Measurements from ENCODE around the gene PWWP2A. TPM values are rescaled to one million over a fixed set of nuclear protein-coding genes. Genes with fewer than 3 reads are reported as not detected.

Gene PWWP2A
- total RNA-seq, 2 donors from 2014 or later: 27.0 to 75.5 TPM

DNA sequence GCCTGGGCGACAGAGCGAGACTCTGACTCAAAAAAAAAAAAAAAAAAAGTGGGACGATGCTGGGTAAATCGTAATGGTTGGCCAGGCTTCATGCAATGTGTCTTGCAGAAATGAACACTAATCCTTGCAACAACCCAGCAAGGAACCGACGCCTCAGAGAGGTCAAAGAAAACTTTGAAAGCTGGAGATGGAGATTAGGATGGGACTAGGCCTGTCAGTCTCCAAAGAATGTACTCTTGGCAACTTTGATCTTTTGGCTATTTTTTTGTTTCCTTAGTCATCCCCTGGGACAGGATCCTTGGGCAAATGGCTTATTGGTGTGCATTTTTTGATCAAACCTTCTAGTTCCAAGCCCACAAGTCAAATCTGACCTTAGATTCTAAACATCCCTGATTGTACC, 10.6 kb upstream of the PWWP2A start:
- TF ChIP-seq, protein P1, sequence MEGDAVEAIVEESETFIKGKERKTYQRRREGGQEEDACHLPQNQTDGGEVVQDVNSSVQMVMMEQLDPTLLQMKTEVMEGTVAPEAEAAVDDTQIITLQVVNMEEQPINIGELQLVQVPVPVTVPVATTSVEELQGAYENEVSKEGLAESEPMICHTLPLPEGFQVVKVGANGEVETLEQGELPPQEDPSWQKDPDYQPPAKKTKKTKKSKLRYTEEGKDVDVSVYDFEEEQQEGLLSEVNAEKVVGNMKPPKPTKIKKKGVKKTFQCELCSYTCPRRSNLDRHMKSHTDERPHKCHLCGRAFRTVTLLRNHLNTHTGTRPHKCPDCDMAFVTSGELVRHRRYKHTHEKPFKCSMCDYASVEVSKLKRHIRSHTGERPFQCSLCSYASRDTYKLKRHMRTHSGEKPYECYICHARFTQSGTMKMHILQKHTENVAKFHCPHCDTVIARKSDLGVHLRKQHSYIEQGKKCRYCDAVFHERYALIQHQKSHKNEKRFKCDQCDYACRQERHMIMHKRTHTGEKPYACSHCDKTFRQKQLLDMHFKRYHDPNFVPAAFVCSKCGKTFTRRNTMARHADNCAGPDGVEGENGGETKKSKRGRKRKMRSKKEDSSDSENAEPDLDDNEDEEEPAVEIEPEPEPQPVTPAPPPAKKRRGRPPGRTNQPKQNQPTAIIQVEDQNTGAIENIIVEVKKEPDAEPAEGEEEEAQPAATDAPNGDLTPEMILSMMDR (IDR thresholded peaks at IDR 0.05): no peak
- no peak for TF ChIP-seq POLR2A (IDR thresholded peaks at IDR 0.05)
- no peaks in the 10 kb centered on the region for H3K36me3 ChIP-seq (replicated peaks in 1 of 2; ENCODE audit: insufficient read depth in 1 of 2, low read depth in 2 of 2)
- no peak for DNase-seq
- H3K9me3 ChIP-seq: no peaks in the 10 kb centered on the region
- 88 to 90% methylated on average over 6 of the region's 6 CpGs for WGBS, 2 donors
- ATAC-seq: no peak
- intact Hi-C loops (cut with DNase I): no loop called here
- H3K4me3 ChIP-seq: no peak overlapping the region
- H3K27me3 ChIP-seq: no peaks in the 10 kb centered on the region
- H3K27ac ChIP-seq: no peak overlapping the region
- peaks cover 3% of the 10 kb centered on the region for H3K4me1 ChIP-seq

DNA sequence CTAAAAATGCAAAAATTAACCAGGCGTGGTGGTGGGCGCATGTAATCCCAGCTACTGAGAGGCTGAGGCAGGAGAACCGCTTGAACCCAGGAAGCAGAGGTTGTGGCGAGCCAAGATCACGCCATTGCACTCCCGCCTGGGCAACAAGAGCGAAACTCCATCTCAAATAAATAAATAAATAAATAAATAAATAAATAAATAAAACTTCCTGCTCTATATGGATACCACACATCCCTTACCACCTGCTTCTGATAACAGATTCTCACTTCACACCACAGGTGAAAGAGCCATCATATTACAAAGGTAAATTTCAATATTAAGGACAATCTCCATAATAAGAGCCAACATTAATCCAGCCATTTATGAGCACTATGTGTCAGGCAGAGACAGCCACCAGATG, 9.4 kb upstream of the PWWP2A start:
- H3K4me1 ChIP-seq: peaks cover 3% of the 10 kb centered on the region
- no peaks in the 10 kb centered on the region for H3K9me3 ChIP-seq
- TF ChIP-seq POLR2A (IDR thresholded peaks at IDR 0.05): no peak
- TF ChIP-seq, protein P1 (IDR thresholded peaks at IDR 0.05): no peak
- H3K36me3 ChIP-seq (replicated peaks in 1 of 2; ENCODE audit: insufficient read depth in 1 of 2, low read depth in 2 of 2): no peaks in the 10 kb centered on the region
- ATAC-seq: no peak
- H3K27ac ChIP-seq: no peak overlapping the region
- no peak overlapping the region for H3K4me3 ChIP-seq
- WGBS, 2 donors: 78 to 93% methylated on average over 7 of the region's 7 CpGs
- DNase-seq: no peak
- H3K27me3 ChIP-seq: no peaks in the 10 kb centered on the region
- intact Hi-C loops (cut with DNase I): no loop called here

DNA sequence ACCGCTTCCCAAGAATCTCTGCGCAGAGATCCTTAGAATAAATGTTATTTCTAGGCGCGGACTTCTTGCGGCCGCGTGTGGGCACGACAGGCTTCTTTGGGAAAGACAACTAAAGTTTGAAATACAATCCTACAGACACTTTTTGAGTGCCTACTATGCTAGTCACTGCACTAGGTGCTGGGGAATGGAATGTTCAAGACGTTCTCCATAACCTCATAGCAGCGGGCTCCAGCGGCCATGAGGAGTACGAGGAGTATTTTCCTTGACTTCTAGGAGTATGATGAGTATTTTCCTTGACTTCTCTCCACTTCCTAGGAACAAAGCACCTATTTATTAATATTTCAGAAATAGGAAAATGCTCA, 636 bp upstream of the PWWP2A start:
- H3K4me3 ChIP-seq: no peak overlapping the region
- H3K36me3 ChIP-seq (replicated peaks in 1 of 2; ENCODE audit: insufficient read depth in 1 of 2, low read depth in 2 of 2): peaks cover 0 to 3% of the 10 kb centered on the region in 2 donors
- ATAC-seq (no peak), DNase-seq (no peak)
- H3K27ac ChIP-seq: peak overlapping the region in 3 of 4 donors; percentile 24 to 57 (median 47)
- H3K27me3 ChIP-seq: no peaks in the 10 kb centered on the region
- peaks cover 10% of the 10 kb centered on the region for H3K4me1 ChIP-seq
- no peaks in the 10 kb centered on the region for H3K9me3 ChIP-seq
- 6 to 10% methylated on average over 12 of the region's 12 CpGs for WGBS, 2 donors
- TF ChIP-seq, protein P1 (IDR thresholded peaks at IDR 0.05): peak in 4 of 7 experiments; percentile 34 to 50 (median 43)
- TF ChIP-seq POLR2A (IDR thresholded peaks at IDR 0.05): no peak
- intact Hi-C loops (cut with DNase I): no loop called here

DNA sequence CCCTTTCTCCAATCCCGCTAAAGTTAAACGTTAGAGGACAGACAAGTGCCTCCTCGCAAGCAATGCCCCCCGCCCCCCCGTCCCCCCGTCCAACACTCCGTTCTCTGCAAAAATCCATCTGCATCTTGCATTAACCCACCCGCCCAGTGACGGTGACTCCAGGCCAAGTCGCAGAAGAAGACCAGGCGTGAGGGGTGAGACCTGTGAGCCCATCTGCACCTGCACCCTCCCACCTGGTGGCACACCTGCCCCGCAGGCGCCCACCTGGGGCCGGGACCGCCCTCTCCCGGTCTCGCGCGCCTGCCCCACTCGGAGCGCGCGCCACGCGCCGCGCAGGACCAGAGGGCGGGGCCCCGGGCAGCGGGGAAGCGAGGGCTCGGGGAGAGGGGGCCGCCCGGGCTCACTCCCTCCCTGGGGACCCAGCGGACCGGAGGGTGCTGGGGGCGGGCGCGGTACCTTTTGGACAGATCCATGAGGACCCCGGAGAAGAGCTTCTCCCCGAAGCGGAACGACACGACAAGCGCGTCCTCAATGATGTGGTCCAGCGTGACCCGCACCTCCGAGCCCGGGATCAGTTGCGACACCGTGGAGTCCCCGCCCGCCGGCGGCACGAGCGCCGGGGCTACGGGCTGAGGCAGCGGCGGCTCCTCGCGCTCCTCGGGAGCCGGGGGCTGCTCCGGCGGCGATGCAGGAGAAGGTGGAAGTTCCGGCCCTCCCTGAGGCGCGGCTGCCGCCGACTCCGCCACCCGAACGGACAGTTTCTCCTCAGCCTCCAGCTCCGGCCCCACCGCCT, 705 bp downstream of the PWWP2A start:
- TF ChIP-seq, protein P1 (IDR thresholded peaks at IDR 0.05): peak in 2 of 7 experiments; percentile 3 to 30
- no peak for TF ChIP-seq POLR2A (IDR thresholded peaks at IDR 0.05)
- no peaks in the 10 kb centered on the region for H3K27me3 ChIP-seq
- peak; percentile 16 for ATAC-seq
- peak; percentile 45 to 62 (median 52) for DNase-seq
- H3K4me1 ChIP-seq: peaks cover 10% of the 10 kb centered on the region
- intact Hi-C loops (cut with DNase I): no loop called here
- H3K27ac ChIP-seq: peak overlapping the region; percentile 92 to 99 (median 97)
- peaks cover 0 to 3% of the 10 kb centered on the region in 2 donors for H3K36me3 ChIP-seq (replicated peaks in 1 of 2; ENCODE audit: insufficient read depth in 1 of 2, low read depth in 2 of 2)
- 0 to 5% methylated on average over 3 to 54 of the region's 79 CpGs for WGBS, 2 donors
- no peaks in the 10 kb centered on the region for H3K9me3 ChIP-seq
- H3K4me3 ChIP-seq: peak overlapping the region; percentile 55 to 87

DNA sequence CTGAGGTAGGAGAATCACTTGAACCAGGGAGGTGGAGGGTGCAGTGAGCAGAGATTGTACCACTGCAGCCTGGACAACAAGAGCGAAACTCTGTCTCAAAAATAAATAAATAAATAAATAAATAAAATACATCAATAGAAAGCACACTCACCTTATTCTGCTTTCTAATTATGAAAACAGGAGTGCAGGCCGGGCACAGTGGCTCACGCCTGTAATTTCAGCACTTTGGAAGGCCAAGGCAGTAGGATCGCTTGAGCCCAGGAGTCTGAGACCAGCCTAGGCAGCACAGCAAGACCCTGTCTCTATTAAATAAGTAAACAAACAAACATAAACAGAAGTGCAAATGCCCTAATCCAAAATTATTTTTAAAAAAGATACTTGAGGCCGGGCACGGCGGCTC, 2.3 kb downstream of the PWWP2A start:
- no peak overlapping the region for H3K4me3 ChIP-seq
- ATAC-seq (no peak), DNase-seq (no peak)
- peaks cover 10% of the 10 kb centered on the region for H3K4me1 ChIP-seq
- H3K27me3 ChIP-seq: no peaks in the 10 kb centered on the region
- WGBS, 2 donors: 97% methylated on average over 7 of the region's 7 CpGs
- intact Hi-C loops (cut with DNase I): no loop called here
- H3K9me3 ChIP-seq: no peaks in the 10 kb centered on the region
- H3K27ac ChIP-seq: no peak overlapping the region
- TF ChIP-seq, protein P1 (IDR thresholded peaks at IDR 0.05): no peak
- no peak for TF ChIP-seq POLR2A (IDR thresholded peaks at IDR 0.05)
- peaks cover 0 to 3% of the 10 kb centered on the region in 2 donors for H3K36me3 ChIP-seq (replicated peaks in 1 of 2; ENCODE audit: insufficient read depth in 1 of 2, low read depth in 2 of 2)
